CD4-positive, alpha-beta memory T cell (primary cell): Measurements from ENCODE around the gene DTNA. TPM values are rescaled to one million over a fixed set of nuclear protein-coding genes. Genes with fewer than 3 reads are reported as not detected.

Source experiments
- CTCF ChIA-PET: fragments of 350-600 bp; sonication (Branson Sonifier 250); formaldehyde crosslinking; loops from one replicate; lab custom pipeline; 2021; ENCODE audit warnings: inconsistent platforms; ENCODE audit not compliant: partially characterized antibody; lab: Charles Lee
- POLR2A ChIA-PET: fragments of 350-600 bp; sonication (Branson Sonifier 250); formaldehyde crosslinking; loops from one replicate; lab custom pipeline; 2021; ENCODE audit not compliant: partially characterized antibody; lab: Charles Lee
- DNase-seq, 5 donors: peaks; one replicate each; pipeline versions ENCODE4 v3.0.0 to v3.0.0-alpha.2; 2020 to 2022; ENCODE audit warnings: mixed read lengths in 1 of 5
- H3K27ac ChIP-seq: one replicate; pipeline ENCODE4 v1.7.0; 2013; ENCODE audit warnings: low read depth, low read length
- H3K27me3 ChIP-seq: 2 replicates; pipeline ENCODE4 v1.7.0; 2013; ENCODE audit warnings: mild to moderate bottlenecking, low read length, moderate library complexity; ENCODE audit not compliant: insufficient read depth
- H3K36me3 ChIP-seq: 2 replicates; pipeline ENCODE4 v1.7.0; 2013; ENCODE audit warnings: mild to moderate bottlenecking, low read length, moderate library complexity; ENCODE audit not compliant: insufficient read depth
- H3K4me1 ChIP-seq: 2 replicates; pipeline ENCODE4 v1.7.0; 2013; ENCODE audit warnings: mild to moderate bottlenecking, low read length, moderate library complexity; ENCODE audit not compliant: insufficient read depth
- H3K4me3 ChIP-seq, 2 donors: one replicate each; pipeline ENCODE4 v1.7.0; 2013; ENCODE audit warnings: low read length in 2 of 2, mild to moderate bottlenecking in 1 of 2
- H3K9me3 ChIP-seq, 2 donors: one replicate each; pipeline ENCODE4 v1.7.0; 2013; ENCODE audit warnings: low read length in 2 of 2, control low read depth in 1 of 2; ENCODE audit not compliant: control insufficient read depth in 1 of 2
- H3K27ac Mint-ChIP-seq, 7 donors: one replicate each; pipeline ENCODE4 v1.8.0; 2020 to 2021; ENCODE audit warnings: mixed read lengths in 7 of 7, mild to moderate bottlenecking in 6 of 7, inconsistent platforms in 3 of 7, moderate library complexity in 3 of 7
- H3K27me3 Mint-ChIP-seq, 2 donors: one replicate each; pipeline ENCODE4 v1.8.0; 2020 to 2021; ENCODE audit warnings: mixed read lengths in 2 of 2
- H3K36me3 Mint-ChIP-seq, 2 donors: one replicate each; pipeline ENCODE4 v1.8.0; 2020 to 2021; ENCODE audit warnings: mixed read lengths in 2 of 2, inconsistent platforms in 1 of 2, mild to moderate bottlenecking in 1 of 2
- H3K4me1 Mint-ChIP-seq, 4 donors: one replicate each; pipeline ENCODE4 v1.8.0; 2020 to 2021; ENCODE audit warnings: mixed read lengths in 4 of 4, mild to moderate bottlenecking in 1 of 4
- H3K4me3 Mint-ChIP-seq, 8 donors: one replicate each; pipeline ENCODE4 v1.8.0; 2020 to 2021; ENCODE audit warnings: mixed read lengths in 8 of 8, mild to moderate bottlenecking in 7 of 8, moderate library complexity in 6 of 8, inconsistent platforms in 3 of 8
- H3K9me3 Mint-ChIP-seq, 8 donors: one replicate each; pipeline ENCODE4 v1.8.0; 2020 to 2021; ENCODE audit warnings: mixed read lengths in 8 of 8, mild to moderate bottlenecking in 5 of 8, inconsistent platforms in 3 of 8, moderate library complexity in 1 of 8
- intact Hi-C: fragments of 100-400 bp; cut with micrococcal nuclease; formaldehyde crosslinking; loops from one replicate; pipeline ENCODE4 v1.15.1; 2023
- polyA plus RNA-seq, 2 donors: library from polyadenylated mRNA; unstranded; fragments of 300-500 nt; fragmentation: Illumina TruSeq; gene quantifications; one replicate each; pipeline ENCODE4 v1.2.3, GENCODE V29; 2021
- total RNA-seq, 2 experiments: library from RNA; stranded (reverse); gene quantifications; one replicate each; pipeline ENCODE4 v1.2.3, GENCODE V29; 2021

The DTNA gene
- total and polyA plus RNA-seq, 4 experiments from 2014 or later, result 0.58 TPM; not detected in 3

DNA sequence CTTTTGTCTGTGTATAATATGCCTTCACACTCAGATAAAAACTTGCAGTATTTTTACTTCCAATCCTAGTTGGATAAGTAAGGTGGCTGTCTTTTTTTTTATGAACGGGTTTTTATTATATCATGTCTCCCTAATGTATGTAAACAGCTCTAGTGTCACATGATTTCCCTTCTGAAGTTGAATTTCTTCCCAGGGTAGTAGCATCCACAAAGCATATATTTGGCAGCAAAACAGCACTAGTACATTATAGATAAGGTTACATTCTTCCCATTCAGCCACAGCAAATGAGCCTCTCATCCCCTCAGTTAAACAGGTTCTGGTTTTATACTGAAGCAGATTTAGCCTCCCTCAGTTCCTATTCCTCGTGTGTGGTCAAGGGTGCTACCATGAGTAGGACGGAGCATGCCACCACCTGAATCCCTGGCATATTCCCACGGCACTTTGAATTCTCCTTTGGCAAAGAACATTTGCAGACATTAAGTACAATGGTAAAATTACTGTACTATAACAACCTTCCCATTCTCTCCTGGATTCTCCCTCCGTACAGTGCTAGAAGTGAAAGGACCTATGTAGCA, 15.4 kb upstream of the DTNA start:
- Mint-ChIP-seq H3K9me3 (no peaks in the 10 kb centered on the region), H3K27me3 (peaks cover 2 to 3% of the 10 kb centered on the region in 2 donors), H3K4me3 (no peak overlapping the region), H3K36me3 (no peaks in the 10 kb centered on the region), H3K4me1 (no peaks in the 10 kb centered on the region), H3K27ac (no peak overlapping the region)
- Histone ChIP-seq H3K36me3 (no peaks in the 10 kb centered on the region), H3K27ac (no peak overlapping the region), H3K27me3 (no peaks in the 10 kb centered on the region), H3K9me3 (no peaks in the 10 kb centered on the region), H3K4me3 (no peak overlapping the region), H3K4me1 (no peaks in the 10 kb centered on the region)
- ChIA-PET CTCF (no interaction called here), POLR2A (no interaction called here)
- intact Hi-C loops, result no loop called here
- DNase-seq, result no peak

DNA sequence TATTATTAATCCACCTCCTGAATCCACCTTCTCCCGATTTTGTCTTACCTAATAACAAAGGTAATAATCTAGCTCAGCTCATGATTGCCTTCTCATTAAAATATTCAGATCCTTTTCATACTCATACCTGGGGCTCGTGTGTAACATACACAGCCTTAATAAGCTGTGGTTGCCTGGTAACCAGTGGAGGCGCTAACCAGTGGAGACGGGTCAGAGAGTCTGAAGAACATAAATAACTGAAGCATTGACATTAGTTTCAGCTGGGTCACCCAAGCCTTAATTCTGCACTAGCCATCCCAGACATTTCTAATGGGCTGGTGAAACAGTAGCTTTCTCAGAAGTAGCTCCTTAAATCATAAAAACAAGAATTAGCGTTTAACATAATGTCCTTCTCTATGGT, 14.8 kb upstream of the DTNA start:
- Mint-ChIP-seq H3K36me3 (no peaks in the 10 kb centered on the region), H3K4me1 (no peaks in the 10 kb centered on the region)

DNA sequence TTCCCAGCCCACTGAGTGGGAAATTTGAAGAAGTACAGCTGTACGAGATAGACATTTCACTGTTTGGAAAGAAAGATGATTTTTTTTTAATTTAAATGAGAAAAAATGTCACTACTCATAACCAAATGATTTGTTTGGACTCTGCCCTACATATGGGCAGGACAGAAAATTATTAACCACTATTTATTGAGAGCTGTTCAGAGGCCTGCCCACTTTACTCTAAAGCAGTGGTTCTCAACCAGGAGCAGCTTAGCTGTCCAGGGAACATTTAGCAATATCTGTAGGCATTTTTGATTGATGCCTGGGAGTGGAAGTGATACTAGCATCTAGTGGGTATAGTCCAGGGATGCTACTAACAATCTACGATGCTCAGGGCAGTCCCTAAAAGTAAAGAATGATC, 13.4 kb upstream of the DTNA start:
- intact Hi-C loops, result no loop called here
- Mint-ChIP-seq H3K9me3 (no peaks in the 10 kb centered on the region), H3K27me3 (peaks cover 0 to 2% of the 10 kb centered on the region in 2 donors), H3K36me3 (no peaks in the 10 kb centered on the region), H3K4me3 (no peak overlapping the region), H3K27ac (no peak overlapping the region), H3K4me1 (no peaks in the 10 kb centered on the region)
- H3K4me1 ChIP-seq, result no peaks in the 10 kb centered on the region
- ChIA-PET CTCF (no interaction called here), POLR2A (no interaction called here)
- no peaks in the 10 kb centered on the region for H3K36me3 ChIP-seq
- no peak overlapping the region for H3K4me3 ChIP-seq
- no peaks in the 10 kb centered on the region for H3K9me3 ChIP-seq
- DNase-seq, result no peak
- no peak overlapping the region for H3K27ac ChIP-seq
- no peaks in the 10 kb centered on the region for H3K27me3 ChIP-seq

More for the DNA sequence above, 14.8 kb upstream of the DTNA start:
- ChIA-PET POLR2A (no interaction called here), CTCF (no interaction called here)
- Mint-ChIP-seq H3K27ac (no peak overlapping the region), H3K9me3 (no peaks in the 10 kb centered on the region), H3K27me3 (peaks cover 2 to 3% of the 10 kb centered on the region in 2 donors), H3K4me3 (no peak overlapping the region)
- H3K4me3 ChIP-seq, result no peak overlapping the region
- H3K27ac ChIP-seq, result no peak overlapping the region
- intact Hi-C loops, result no loop called here
- H3K27me3 ChIP-seq, result no peaks in the 10 kb centered on the region
- H3K4me1 ChIP-seq, result no peaks in the 10 kb centered on the region
- no peaks in the 10 kb centered on the region for H3K36me3 ChIP-seq
- no peaks in the 10 kb centered on the region for H3K9me3 ChIP-seq
- no peak for DNase-seq

DNA sequence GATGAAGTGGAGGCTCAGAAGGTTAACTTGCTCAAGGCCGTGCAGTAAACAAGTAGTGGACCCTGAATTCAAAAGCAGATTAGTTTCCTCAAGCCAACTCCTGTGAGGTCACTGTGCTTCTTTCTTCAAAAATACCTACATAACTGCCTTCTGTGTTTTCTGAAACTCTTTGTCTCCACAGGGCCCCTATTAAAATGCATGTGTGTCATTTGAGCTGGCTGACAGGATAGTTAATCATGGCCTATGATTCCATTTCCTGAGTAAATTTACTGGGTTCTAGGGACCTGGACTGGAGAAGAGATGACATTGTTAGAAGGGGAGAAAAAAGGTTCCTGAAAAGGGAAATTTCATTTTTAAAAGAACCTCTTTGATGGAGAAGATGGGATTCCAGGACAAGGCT, 12.9 kb upstream of the DTNA start:
- H3K4me1 Mint-ChIP-seq, result no peaks in the 10 kb centered on the region
- Histone ChIP-seq H3K4me3 (no peak overlapping the region), H3K27me3 (no peaks in the 10 kb centered on the region), H3K9me3 (no peaks in the 10 kb centered on the region), H3K36me3 (no peaks in the 10 kb centered on the region), H3K4me1 (no peaks in the 10 kb centered on the region), H3K27ac (no peak overlapping the region)
- intact Hi-C loops, result no loop called here
- DNase-seq, result no peak
- CTCF ChIA-PET, result no interaction called here
- H3K9me3 Mint-ChIP-seq, result no peaks in the 10 kb centered on the region
- no peaks in the 10 kb centered on the region for H3K36me3 Mint-ChIP-seq
- H3K27ac Mint-ChIP-seq, result no peak overlapping the region
- H3K4me3 Mint-ChIP-seq, result no peak overlapping the region
- POLR2A ChIA-PET, result no interaction called here
- no peaks in the 10 kb centered on the region for H3K27me3 Mint-ChIP-seq

DNA sequence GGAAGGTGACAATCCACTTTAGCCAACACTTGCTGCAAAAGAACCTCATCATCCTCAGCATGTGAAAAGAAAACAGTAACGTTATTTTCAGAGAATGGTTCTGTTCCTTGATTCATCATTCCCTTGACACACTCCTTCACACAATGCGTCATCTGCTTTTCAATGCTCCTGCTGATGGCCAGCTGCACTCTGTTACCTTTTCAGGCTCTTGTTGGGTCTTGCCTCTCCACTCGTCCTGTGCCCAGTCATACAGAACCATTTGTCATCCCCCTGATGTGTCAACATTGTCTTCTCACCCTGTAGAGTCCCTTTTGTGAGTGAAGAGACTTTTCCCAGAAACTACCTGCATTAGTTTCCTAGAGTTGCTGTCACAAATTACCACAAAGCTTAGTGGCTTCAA, 12.2 kb upstream of the DTNA start:
- H3K27me3 ChIP-seq, result no peaks in the 10 kb centered on the region
- H3K4me3 ChIP-seq, result no peak overlapping the region
- Mint-ChIP-seq H3K4me1 (no peaks in the 10 kb centered on the region), H3K9me3 (no peaks in the 10 kb centered on the region), H3K27ac (no peak overlapping the region), H3K4me3 (no peak overlapping the region), H3K36me3 (no peaks in the 10 kb centered on the region), H3K27me3 (no peaks in the 10 kb centered on the region)
- ChIA-PET CTCF (no interaction called here), POLR2A (no interaction called here)
- intact Hi-C loops, result no loop called here
- no peak for DNase-seq
- no peaks in the 10 kb centered on the region for H3K4me1 ChIP-seq
- H3K27ac ChIP-seq, result no peak overlapping the region
- no peaks in the 10 kb centered on the region for H3K36me3 ChIP-seq
- H3K9me3 ChIP-seq, result no peaks in the 10 kb centered on the region

DNA sequence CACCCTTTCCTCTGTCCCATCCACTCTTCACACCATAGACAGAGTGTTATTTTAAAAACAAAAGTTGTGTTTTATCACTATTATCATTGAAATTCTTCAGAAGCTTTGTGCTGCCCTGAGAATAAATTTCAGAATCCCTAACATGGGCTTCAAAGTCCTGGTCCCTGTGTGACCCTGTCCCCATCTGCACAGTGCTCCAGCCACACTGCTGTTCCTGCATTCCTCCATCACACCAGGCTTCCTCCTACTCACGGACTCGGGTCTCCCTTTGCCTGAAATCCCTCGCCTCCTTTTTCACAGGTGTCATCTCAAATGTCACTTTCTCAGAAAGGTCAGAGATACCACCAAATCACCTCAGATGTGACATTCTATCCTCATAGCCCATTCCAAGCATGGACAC, 8.2 kb upstream of the DTNA start:
- no peaks in the 10 kb centered on the region for H3K27me3 ChIP-seq
- CTCF ChIA-PET, result interaction anchor here (1.0 kb wide), 1 partner anchor 40 kb away, joined by 3 read pairs; no protein-coding TSS in a partner anchor

DNA sequence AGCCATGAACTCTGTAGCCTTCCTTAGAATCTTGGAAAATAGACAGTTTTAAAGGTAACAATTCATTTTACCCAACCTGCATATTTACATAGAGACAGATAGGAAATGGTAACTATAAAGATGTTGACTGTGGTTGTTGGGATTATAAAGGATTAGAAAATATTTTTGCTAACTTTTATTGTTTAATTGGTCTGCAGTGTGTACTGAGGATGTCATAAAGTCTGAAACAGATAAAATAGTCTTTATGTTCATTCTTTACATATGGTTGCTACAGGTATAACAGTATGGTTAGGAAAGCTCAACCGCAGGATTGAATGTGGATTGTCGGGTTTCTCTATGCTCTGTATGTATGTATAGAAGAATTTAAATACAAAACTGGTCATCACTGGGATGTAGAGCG, 7.3 kb upstream of the DTNA start:
- DNase-seq, result no peak
- H3K27me3 ChIP-seq, result no peaks in the 10 kb centered on the region
- H3K4me1 Mint-ChIP-seq, result no peaks in the 10 kb centered on the region
- H3K9me3 ChIP-seq, result no peaks in the 10 kb centered on the region
- H3K27me3 Mint-ChIP-seq, result no peaks in the 10 kb centered on the region
- ChIA-PET POLR2A (no interaction called here), CTCF (no interaction called here)
- H3K4me3 ChIP-seq, result no peak overlapping the region
- H3K4me3 Mint-ChIP-seq, result no peak overlapping the region
- no peaks in the 10 kb centered on the region for H3K9me3 Mint-ChIP-seq
- H3K4me1 ChIP-seq, result no peaks in the 10 kb centered on the region
- intact Hi-C loops, result no loop called here
- no peak overlapping the region for H3K27ac Mint-ChIP-seq
- no peaks in the 10 kb centered on the region for H3K36me3 Mint-ChIP-seq
- H3K36me3 ChIP-seq, result no peaks in the 10 kb centered on the region
- H3K27ac ChIP-seq, result no peak overlapping the region

More for the DNA sequence above, 8.2 kb upstream of the DTNA start:
- intact Hi-C loops, result no loop called here
- Mint-ChIP-seq H3K9me3 (no peaks in the 10 kb centered on the region), H3K36me3 (no peaks in the 10 kb centered on the region), H3K27ac (no peak overlapping the region), H3K27me3 (no peaks in the 10 kb centered on the region), H3K4me1 (no peaks in the 10 kb centered on the region), H3K4me3 (no peak overlapping the region)
- no peaks in the 10 kb centered on the region for H3K4me1 ChIP-seq
- no peaks in the 10 kb centered on the region for H3K9me3 ChIP-seq
- H3K36me3 ChIP-seq, result no peaks in the 10 kb centered on the region
- no peak for DNase-seq
- no peak overlapping the region for H3K27ac ChIP-seq
- POLR2A ChIA-PET, result no interaction called here
- no peak overlapping the region for H3K4me3 ChIP-seq

DNA sequence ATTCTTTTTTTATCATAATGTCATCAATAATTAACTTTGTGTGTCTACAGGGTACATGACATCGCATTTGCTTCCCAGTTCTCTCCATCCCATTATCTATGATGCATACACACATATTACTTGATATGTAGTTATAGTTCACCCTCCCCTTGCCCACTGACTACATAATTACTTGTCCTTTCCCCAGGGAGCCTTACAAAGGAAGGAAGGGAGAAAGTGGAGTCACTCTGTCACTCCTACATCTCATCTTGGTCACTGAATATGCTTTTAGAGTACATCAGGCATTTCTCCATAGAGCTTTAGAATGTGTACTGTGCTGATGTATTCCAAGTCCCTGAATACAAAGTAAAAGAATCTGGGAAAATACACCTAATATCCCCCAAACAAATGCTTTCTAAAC, 6.0 kb upstream of the DTNA start:
- H3K4me1 Mint-ChIP-seq, result no peaks in the 10 kb centered on the region
- no peaks in the 10 kb centered on the region for H3K9me3 Mint-ChIP-seq
- H3K36me3 ChIP-seq, result no peaks in the 10 kb centered on the region
- no peak overlapping the region for H3K4me3 ChIP-seq
- ChIA-PET POLR2A (no interaction called here), CTCF (no interaction called here)
- intact Hi-C loops, result no loop called here
- H3K9me3 ChIP-seq, result no peaks in the 10 kb centered on the region
- no peaks in the 10 kb centered on the region for H3K4me1 ChIP-seq
- peaks cover 0 to 1% of the 10 kb centered on the region in 2 donors for H3K27me3 Mint-ChIP-seq
- H3K27ac ChIP-seq, result no peak overlapping the region
- no peak overlapping the region for H3K27ac Mint-ChIP-seq
- DNase-seq, result no peak
- no peaks in the 10 kb centered on the region for H3K36me3 Mint-ChIP-seq
- no peaks in the 10 kb centered on the region for H3K27me3 ChIP-seq
- H3K4me3 Mint-ChIP-seq, result no peak overlapping the region
